Epithelial cell of esophagus (primary cell): ENCODE results near the gene CHRDL2.

Experiments
- DNase-seq: peaks from one replicate; pipeline ENCODE4 v3.0.0; 2010; ENCODE audit warnings: low read depth
- H3K4me3 ChIP-seq: 2 replicates; pipeline ENCODE4 v1.5.1; 2011; ENCODE audit warnings: mild to moderate bottlenecking, low read length, control low read depth
- CTCF ChIP-seq: IDR thresholded peaks from 2 replicates; pipeline ENCODE4 v1.5.1; 2011; ENCODE audit warnings: low read depth, mild to moderate bottlenecking, low read length, control low read depth, inconsistent platforms; ENCODE audit not compliant: insufficient read depth; ENCODE audit errors: missing control alignments

Gene CHRDL2

GRCh38 chr11:74680703-74681531 is 50.3 kb downstream of the CHRDL2 start:
- TF ChIP-seq CTCF, result no peak
- H3K4me3 ChIP-seq, result no peak overlapping the region
- DNase-seq, result no peak

GRCh38 chr11:74680035-74680671 is 51.1 kb downstream of the CHRDL2 start:
- no peak overlapping the region for H3K4me3 ChIP-seq
- DNase-seq, result no peak
- no peak for TF ChIP-seq CTCF

- TF ChIP-seq CTCF, result no peak
- DNase-seq, result no peak
- H3K4me3 ChIP-seq, result no peak overlapping the region
Observed at GRCh38 chr11:74679513-74679865, 51.7 kb downstream of the CHRDL2 start.

GRCh38 chr11:74678591-74679512 is 52.4 kb downstream of the CHRDL2 start:
- H3K4me3 ChIP-seq, result no peak overlapping the region
- no peak for TF ChIP-seq CTCF
- no peak for DNase-seq

GRCh38 chr11:74678041-74678440 is 53.2 kb downstream of the CHRDL2 start:
- H3K4me3 ChIP-seq, result no peak overlapping the region
- DNase-seq, result no peak
- no peak for TF ChIP-seq CTCF

- no peak overlapping the region for H3K4me3 ChIP-seq
- TF ChIP-seq CTCF, result no peak
- no peak for DNase-seq
Observed at GRCh38 chr11:74677131-74677530, 54.1 kb downstream of the CHRDL2 start.
